Measurements from ENCODE around the gene LIMCH1.
"Not testable (repeated sequence)": the region's sequence is repeated elsewhere in the genome, so short reads cannot be mapped to it uniquely, and the experiment has no call there.

Gene LIMCH1, protein sequence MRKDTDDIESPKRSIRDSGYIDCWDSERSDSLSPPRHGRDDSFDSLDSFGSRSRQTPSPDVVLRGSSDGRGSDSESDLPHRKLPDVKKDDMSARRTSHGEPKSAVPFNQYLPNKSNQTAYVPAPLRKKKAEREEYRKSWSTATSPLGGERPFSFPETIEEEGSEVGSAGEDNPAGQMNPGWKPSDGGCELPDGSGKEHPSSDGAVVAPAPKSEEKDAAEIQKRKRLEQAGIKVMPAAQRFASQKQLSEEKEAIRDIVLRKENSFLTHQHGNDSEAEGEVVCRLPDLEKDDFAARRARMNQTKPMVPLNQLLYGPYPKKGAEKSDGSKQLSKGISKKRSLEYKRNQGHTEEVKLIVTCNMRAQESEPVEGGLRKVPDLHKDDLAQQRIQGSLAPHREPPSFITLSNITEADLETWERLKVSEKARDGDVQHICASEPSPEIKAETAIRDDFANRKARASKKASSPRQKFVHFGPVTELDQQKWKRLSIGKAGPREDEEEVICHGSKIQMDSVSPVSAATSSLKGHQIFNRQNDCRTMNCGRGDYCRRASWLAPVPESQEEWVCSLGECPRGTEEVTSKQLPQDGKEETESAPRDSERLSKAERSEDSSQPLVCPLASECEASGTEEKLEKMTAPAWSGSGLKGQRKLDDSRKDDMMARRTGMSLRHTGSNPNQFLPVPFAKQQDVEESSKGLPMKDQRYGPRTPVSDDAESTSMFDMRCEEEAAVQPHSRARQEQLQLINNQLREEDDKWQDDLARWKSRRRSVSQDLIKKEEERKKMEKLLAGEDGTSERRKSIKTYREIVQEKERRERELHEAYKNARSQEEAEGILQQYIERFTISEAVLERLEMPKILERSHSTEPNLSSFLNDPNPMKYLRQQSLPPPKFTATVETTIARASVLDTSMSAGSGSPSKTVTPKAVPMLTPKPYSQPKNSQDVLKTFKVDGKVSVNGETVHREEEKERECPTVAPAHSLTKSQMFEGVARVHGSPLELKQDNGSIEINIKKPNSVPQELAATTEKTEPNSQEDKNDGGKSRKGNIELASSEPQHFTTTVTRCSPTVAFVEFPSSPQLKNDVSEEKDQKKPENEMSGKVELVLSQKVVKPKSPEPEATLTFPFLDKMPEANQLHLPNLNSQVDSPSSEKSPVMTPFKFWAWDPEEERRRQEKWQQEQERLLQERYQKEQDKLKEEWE (N-terminal part only)

DNA sequence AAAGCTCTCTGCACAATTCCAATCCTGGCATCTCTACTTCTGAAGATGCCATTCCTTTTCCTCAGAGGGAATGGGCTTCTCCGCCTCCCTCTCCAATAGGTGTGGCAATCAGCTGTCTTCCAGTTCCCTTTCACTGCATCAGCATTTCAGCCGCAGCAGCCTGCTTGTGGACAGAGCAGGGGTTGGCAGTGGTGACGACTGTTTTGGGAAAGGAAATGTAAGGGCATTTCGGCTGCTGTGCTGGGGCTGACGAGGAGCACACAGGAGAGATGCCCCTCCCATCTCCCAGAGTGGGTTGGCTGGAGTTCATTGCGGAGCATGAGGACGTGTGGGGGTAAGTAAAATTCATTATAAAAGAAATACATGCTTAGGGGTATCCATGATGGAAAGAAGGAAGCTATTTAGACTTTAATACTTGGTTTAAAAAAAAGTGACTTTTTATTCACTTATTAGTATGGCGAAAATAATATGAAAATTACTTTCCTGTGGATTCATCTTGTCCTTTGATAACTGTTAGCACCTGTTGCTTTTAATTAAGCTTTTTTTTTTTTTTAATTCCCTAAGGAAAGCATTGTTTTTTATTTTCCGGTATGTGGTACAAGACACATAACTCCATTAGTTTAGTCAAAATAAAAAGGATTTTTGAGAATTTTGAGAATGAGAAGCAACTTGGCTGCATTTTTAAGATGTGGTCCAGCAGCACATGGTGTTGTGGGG lies at the start of gene LIMCH1:
Gene LIMCH1, plus strand, starts transcription at position 141 of the 717 bp plus-strand sequence. CDS start 67,839 bp downstream, outside the sequence.
- DNase-seq, result no peak

DNA sequence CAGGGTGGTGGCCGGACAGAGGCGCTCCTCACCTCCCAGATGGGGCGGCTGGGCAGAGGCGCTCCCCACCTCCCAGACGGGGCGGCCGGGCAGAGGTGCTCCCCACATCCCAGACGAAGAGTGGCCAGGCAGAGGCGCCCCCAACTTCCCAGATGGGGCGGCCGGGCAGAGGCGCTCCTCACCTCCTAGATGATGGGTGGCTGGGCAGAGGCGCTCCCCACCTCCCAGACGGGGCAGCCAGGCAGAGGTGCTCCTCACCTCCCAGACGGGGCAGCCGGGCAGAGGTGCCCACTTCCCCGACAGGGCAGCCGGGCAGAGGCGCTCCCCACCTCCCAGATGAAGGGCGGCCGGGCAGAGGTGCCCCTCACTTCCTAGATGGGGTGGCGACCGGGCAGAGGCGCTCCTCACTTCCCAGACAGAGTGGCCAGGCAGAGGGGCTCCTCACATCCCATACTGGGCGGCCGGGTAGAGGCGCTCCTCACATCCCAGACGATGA lies 46.8 kb upstream of the LIMCH1 start:
- not testable (repeated sequence) for DNase-seq

DNA sequence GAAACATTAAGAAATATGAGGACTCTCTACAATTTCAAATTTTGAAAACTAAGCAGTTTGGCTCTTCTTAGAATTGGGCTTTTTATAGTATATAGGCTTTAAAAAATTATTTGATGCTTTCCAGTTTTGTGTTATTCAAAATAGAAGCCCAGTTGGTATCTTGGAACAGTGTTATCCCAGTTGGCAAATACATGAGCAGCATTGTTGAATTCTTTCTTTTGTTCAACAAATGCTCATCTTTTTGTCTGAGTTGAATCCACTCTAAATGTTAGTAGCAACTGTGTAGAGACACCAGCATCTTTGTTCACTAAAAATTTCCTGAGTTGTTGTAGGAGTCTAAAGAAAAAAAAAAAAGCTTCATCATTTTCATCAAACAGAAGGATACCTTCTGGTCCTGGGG lies 41.0 kb upstream of the LIMCH1 start:
- no peak for DNase-seq

DNA sequence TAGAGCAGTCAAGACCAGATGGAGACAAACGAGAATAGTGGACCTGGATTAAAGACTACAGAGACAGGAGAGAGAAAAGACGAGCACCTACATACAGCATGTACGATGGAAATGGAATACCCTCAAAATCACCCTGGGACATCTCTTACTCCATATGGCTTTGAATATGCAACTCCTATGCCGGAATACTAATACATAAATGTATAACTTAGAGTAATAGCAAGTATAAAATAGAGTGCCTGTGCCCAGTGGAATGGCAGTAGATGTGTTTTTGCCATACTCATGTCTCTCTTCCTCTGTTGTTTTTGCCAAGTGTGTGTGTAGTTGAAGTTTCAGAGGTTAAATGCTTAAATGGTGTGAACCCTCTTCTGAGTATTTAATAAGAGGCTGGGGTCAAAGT lies 39.8 kb upstream of the LIMCH1 start:
- DNase-seq, result no peak

DNA sequence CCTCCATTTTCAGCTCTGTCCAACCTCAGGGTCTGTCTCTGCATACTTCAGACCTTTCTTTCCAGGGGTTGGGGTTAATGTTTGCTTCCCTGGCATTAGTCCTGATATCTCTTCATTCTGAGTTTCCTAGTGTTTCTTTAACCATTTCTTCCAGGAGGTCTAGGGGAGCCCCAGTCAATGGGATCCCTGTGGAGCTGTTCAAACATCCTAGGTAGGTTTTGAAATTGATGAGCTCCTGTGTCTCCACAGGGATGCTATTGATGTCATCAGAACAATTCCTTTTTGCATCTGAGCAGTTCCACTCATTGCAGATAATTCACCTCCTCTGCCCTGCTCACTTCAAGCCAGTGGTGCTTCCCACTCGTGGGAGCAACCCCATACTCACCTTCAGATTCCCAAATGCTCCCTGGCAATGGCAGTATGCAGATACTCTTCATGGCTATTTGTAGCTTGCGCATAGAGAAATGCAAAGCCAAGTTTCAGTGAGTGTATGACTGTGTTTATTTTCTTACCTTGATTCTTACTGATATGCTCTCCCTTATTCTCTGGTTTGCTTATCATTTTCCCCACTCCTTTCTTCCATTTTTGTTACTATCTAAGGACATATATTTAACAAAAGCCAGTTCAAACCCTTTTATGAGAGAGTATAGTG lies 33.7 kb upstream of the LIMCH1 start:
- DNase-seq, result no peak

DNA sequence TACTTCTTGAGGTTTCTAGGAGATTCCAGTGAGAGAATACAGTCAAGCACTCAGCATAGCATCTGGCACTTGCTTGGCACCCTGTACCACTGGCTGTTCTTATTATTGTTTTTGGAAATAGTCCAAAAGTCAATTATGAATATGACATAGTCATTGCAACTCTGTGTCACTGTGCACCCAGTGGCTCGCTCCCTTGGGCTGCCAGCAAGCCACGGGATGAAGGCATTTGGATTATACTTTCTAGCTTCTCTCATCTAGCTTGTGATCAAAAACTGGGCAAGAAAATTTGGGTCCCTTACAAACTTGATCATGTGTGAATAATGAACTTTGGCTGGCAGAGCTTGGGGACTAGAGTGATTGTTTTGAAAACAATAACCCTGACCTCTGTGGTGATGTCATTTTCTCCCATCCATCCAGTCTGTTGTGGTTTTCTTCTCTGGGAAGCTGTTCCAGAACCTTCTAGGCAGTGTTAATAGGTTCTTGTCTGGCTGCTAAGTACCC lies 32.7 kb upstream of the LIMCH1 start:
- DNase-seq, result no peak

DNA sequence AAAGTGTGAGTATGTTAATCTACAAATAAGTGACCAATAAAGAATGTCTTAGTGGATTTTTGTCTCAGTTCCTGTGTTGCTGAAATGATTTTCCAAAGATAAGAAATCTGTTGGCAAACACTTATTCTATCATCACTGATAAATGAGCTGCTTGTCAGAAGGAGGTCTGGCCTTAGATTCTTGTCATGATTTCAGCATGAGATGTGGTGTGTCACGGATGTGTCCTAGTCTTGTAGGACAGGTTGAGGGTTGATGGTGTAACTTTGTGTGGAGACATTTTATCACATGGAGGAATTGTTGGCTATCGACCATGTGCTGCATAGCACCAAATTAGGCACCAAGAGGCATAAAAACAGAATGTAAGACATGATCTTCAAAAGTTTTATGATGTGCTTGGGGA lies 31.8 kb upstream of the LIMCH1 start:
- DNase-seq, result no peak

DNA sequence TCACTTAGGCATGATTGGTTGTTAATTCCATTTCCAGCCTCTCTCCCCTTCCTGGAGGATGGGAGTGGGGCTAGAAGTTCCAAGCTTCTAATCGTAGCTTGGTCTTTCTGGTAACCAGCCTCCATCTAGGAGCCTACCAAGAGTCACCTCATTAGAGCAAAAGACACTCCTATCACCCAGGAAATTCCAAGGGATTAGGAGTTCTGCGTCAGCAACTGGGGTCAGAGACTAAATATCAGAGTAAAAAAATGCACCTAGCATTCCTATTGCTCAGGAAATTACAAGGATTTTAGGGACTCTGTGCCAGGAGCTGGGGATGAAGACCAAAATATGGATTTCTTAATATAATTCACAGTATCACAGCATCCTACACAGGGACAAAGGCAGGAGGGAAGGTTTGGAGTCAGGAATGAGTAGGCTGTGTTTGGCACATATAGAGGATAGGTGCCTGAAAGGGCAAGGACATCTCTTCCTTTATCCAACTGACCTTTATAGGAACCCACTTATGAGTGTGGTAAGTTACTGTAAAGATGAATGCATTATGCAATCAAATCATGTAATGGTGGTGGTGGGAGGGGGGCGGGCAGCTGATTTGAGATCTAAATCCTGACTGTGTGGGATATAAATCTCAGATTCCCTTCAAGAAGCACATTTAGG lies 30.5 kb upstream of the LIMCH1 start:
- DNase-seq, result no peak

DNA sequence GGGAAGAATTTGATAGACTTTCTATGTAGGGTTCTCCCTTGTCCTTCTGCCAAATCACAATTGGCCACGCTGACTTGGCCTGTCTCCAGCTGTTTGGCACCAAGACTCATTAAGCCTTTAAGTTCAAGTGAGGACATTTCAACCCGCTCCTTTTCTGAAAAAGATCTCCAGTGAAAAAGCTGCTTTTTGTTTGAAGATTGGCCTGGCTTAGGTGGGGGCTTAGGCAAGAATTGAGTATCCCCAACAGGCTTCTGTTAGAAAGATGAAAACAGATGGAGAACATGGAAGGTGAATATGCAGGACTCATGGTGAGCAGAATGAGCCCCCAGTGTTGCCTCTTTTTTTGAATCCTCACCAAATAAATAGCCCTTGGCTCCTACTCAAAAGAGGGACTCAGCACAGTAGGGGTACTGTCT lies 28.5 kb upstream of the LIMCH1 start:
- DNase-seq, result no peak

DNA sequence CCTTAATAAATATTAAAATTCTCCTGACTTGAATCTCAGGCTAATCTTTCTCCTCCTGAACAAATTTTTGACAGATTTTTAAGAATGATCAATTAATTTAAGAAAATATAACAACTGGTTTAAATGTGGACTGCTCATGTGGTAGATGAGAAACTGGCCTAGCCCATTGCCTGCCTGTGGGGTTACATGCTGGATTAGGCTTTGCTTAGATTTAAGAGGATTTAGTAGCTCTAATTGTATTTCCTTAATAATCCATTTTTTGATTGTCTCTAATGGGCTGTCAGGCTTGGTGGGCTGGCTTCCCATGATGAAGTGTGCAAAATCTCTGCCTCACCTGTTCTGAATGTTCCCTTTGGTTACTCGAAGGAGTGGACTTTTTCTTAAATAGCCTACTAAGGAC lies 27.8 kb upstream of the LIMCH1 start:
- no peak for DNase-seq

DNA sequence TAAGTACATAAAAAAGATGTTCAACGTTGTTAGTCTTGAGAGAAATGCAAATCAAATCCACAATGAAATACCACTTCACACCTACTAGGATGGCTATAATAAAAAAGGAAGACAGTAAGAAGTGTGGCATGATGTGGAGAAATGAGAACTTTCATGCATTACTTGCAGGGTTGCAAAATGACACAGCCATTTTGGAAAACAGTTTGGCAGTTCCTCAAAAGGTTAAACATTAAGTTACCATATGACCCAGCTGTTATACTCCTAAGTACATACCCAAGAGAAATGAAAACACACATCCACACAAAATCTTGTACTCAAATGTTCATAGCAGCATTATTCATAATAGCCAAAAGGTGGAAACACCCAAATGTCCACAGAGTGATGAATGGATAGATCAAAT lies 25.8 kb upstream of the LIMCH1 start:
- DNase-seq, result no peak

DNA sequence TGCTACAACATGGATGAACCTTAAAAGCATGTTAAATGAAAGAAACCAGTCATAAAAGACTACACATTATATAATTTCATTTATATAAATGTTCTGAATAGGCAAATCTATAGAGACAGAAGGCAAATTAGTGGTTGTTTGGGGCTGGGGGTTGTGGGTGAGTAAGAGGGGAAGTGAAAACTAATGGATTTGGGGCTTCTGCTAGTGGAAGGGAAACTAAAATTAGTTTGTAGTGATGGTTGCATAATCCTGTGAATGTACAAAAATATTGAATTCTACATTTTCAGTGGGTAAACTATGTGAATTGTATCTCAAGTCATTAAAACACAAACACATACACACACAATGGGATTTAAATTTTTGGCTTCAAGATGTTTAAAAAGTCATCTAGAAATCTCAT lies 25.4 kb upstream of the LIMCH1 start:
- DNase-seq, result no peak

DNA sequence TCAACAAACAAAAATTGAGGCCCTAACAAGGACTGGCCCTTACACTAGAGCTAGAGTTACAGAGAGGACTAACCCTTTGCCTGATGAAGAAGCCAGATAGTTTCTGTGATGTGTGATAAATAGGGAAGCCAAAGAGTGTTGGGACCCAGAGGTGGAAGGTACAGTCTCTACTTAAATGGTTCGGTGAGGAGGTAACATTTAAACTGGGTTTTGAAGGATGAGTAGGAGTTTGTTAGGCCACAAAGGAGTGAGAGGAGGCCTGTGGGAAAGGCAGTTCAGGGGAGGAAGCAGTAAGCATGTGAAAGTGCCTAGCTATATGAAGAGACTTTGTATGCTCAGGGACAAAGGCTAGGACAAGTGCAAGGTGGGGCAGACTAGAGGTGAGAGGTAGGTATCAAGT lies 23.8 kb upstream of the LIMCH1 start:
- no peak for DNase-seq

DNA sequence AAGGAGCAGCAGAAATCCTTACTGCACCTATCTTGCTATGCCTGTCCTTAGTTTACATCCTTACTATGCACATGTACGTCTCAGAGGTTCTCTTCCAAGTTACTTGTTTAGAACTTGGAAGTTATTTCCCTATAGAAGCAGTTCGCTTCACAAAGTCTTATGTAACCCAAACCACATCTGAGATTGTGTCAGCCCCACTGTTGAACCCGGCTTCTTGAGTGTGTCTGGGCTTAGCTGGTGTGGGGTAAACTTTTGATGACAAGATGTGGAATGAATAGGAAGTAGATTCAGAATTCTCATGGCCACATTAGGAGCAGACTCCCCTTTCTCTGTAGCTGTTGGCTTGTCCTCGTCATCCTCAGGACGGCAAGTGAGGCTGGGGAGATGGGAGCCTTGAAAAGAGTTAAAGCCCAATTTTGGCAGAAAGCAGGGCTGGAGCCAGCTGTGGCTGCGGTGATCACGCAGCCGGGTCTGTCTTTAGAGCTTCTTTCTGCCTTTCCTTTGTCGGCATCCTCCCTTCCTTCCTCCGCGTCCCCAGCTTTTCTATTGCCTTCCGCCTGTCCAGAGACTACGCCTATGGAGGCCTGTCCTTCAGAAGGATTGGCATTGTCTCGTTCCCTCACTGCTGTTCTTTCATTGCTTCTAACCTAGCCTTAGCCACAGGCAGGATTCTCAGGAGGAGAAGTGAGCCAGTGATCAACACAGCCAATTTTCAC lies 23.0 kb upstream of the LIMCH1 start:
- no peak for DNase-seq

DNA sequence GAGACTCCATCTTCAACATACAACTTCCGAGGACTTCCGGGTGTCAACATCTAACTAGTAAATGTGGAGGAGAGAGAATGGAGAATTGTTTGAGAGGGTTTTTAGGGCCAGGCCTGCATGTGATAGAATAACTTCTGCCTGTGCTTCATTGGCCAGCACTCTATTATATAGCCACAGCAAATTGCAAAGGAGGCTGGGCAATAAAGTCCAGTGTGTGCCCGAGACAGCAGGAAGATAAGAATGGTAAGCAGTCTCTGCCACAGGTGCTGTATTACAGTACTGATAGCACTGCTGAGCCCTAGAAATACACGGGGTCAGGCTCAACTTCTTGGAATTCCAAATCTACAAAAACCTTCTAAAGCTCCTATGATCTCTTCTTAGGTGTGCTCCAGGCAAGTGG lies 20.8 kb upstream of the LIMCH1 start:
- DNase-seq, result no peak

DNA sequence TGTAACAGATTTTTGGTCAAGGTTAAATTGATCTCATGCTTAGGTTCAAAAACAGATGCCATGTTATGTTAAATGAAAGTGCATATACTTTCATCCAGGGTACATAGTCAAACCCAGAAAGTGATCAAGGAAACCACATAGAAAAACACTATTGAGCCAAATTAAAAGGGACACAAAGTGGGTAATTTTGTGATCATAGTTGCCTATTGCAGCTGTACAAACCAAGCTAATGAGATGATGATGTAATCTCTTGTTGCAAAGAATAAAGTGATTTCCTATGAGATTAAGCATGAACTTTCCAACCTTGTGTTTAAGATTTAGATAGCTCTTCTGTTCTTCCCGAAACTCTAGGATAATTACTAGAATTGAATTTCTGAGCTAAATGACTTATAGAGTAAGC lies 20.2 kb upstream of the LIMCH1 start:
- no peak for DNase-seq

DNA sequence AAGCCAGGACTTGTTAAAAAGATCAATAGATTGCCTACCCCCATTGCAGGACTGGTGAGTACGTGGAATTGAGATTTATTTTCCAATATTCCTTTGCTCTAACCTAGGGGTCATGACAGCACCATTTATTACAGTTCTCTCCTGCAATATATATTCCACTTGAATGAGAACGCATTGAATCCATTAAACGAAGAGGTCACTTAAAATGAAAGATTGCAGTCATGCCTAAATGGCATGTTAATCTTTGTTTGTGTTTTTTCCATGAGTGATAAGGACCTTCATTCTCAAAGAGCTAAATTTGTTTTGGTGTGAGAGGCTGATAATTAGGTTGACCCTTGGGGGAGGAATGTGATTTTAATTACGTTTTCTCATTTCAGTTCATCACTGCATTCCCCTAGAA lies 13.5 kb upstream of the LIMCH1 start:
- no peak for DNase-seq

DNA sequence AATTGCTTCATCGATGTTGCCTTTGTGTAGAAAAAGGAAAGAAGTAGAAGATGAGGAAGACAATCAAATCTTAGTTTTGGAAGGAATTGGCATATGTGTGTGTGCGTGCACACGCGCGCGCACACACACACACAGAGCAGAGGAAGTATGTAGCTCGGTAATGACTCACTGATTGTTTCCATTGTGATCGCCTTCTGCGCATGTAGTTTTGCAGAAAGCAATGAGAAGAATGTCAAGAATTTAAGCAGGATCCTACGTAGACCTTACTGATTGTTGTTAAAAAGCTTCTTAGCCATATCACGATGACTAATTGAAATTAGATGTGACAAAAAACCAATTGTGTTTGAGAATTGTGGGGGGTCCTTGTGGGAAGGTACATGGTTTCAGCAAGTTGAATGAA lies 12.8 kb upstream of the LIMCH1 start:
- no peak for DNase-seq

DNA sequence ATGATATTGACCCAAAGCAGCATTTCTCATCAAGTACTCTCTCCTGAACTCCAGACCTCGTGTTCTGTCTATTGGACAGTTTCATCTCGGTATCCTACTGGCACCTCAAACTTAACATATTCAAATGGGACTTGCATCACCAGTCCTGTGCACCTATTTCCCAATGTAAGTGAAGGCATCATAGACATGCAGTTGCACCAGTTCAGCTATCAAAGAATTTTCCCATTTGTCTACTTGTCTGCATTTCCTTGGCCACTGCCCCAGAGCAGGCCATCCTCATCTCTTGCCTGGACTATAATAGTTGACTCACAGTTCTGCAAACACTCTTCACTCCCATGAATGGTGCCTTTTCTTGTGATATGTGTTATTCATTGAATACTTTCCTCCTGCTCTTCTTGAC lies 11.3 kb upstream of the LIMCH1 start:
- no peak for DNase-seq

DNA sequence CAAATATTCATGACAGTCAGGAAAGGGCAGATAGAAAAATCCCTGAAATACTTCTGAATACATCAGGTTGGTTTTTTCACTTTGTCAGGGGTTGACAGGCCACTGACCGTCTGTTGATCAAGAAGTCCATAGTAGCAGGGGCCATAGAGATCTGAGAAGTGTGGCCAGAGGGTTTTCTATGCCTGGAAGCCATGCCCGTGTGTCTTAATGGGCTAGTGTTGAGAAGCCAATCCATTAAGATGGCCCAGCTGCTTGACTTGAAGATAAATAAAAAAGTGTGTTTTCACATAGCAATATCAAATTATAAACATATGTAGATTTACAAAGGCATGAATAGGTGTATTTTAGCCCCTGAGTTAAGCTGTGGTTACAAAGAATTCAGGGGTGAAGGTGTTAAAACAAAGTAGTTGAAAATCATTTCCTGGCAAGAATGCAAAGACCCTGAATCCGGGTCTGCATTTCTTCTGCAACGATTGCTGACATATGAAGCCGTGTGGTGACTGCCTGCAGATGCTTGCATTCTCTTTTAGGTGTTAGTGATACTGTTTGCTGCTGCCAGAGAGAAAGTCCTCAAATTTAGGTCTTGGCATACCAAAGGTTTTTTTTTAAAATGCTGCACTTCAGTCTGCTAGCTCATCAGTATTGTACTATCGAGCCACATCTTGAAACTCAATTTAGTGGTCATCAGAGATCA lies 9.3 kb upstream of the LIMCH1 start:
- DNase-seq, result no peak
